HG02588 (cell line): ENCODE data around the gene PIK3CB.
"Not testable (repeated sequence)": the region's sequence is repeated elsewhere in the genome, so short reads cannot be mapped to it uniquely, and the experiment has no call there.

ENCODE experiments used
- ATAC-seq: cut with Tn5 transposase; IDR thresholded peaks from one replicate; pipeline ENCODE4 v1.9.1; 2021; ENCODE audit warnings: mild to moderate bottlenecking, moderate library complexity; ENCODE audit not compliant: unreplicated experiment

Gene PIK3CB

GRCh38 chr3:138848696-138849095, 14.0 kb upstream of the PIK3CB start:
- no peak for ATAC-seq

GRCh38 chr3:138846824-138847223, 12.1 kb upstream of the PIK3CB start:
- not testable (repeated sequence) for ATAC-seq

GRCh38 chr3:138846262-138846791, 11.6 kb upstream of the PIK3CB start:
- ATAC-seq: no peak

- ATAC-seq: no peak
These were observed 11.0 kb upstream of the PIK3CB start for GRCh38 chr3:138845771-138846173.

GRCh38 chr3:138845181-138845601, 10.5 kb upstream of the PIK3CB start:
- no peak for ATAC-seq

GRCh38 chr3:138842483-138843188, 7.9 kb upstream of the PIK3CB start:
- ATAC-seq: peak; percentile 47

GRCh38 chr3:138838385-138838784, 3.7 kb upstream of the PIK3CB start:
- not testable (repeated sequence) for ATAC-seq

- not testable (repeated sequence) for ATAC-seq
These were observed 1.1 kb upstream of the PIK3CB start for GRCh38 chr3:138835846-138836245.

GRCh38 chr3:138835397-138835757, 649 bp upstream of the PIK3CB start:
- ATAC-seq: no peak

GRCh38 chr3:138833899-138834595, 681 bp downstream of the PIK3CB start:
- peak; percentile 47 for ATAC-seq

GRCh38 chr3:138832473-138833057, 2.2 kb downstream of the PIK3CB start:
- ATAC-seq: not testable (repeated sequence)

GRCh38 chr3:138829886-138830510, 4.7 kb downstream of the PIK3CB start:
- no peak for ATAC-seq

- no peak for ATAC-seq
These were observed 5.6 kb downstream of the PIK3CB start for GRCh38 chr3:138829097-138829496.

GRCh38 chr3:138827222-138827621, 7.5 kb downstream of the PIK3CB start:
- ATAC-seq: no peak

GRCh38 chr3:138825336-138825735, 9.4 kb downstream of the PIK3CB start:
- ATAC-seq: no peak

GRCh38 chr3:138824114-138824506, 10.6 kb downstream of the PIK3CB start:
- no peak for ATAC-seq

GRCh38 chr3:138820379-138820778, 14.3 kb downstream of the PIK3CB start:
- not testable (repeated sequence) for ATAC-seq

GRCh38 chr3:138818185-138818860, 16.4 kb downstream of the PIK3CB start:
- no peak for ATAC-seq

- no peak for ATAC-seq
These were observed 17.0 kb downstream of the PIK3CB start for GRCh38 chr3:138817695-138818094.

GRCh38 chr3:138812806-138813205, 21.9 kb downstream of the PIK3CB start:
- no peak for ATAC-seq
